Islet precursor cell (in vitro differentiated cells): ENCODE measurements around the gene FOXP2.
"Not testable (repeated sequence)": the region's sequence is repeated elsewhere in the genome, so short reads cannot be mapped to it uniquely, and the experiment has no call there.

Source experiments
- DNase-seq: peaks from one replicate; pipeline ENCODE4 v3.0.0-alpha.2; 2018

FOXP2 gene

DNA sequence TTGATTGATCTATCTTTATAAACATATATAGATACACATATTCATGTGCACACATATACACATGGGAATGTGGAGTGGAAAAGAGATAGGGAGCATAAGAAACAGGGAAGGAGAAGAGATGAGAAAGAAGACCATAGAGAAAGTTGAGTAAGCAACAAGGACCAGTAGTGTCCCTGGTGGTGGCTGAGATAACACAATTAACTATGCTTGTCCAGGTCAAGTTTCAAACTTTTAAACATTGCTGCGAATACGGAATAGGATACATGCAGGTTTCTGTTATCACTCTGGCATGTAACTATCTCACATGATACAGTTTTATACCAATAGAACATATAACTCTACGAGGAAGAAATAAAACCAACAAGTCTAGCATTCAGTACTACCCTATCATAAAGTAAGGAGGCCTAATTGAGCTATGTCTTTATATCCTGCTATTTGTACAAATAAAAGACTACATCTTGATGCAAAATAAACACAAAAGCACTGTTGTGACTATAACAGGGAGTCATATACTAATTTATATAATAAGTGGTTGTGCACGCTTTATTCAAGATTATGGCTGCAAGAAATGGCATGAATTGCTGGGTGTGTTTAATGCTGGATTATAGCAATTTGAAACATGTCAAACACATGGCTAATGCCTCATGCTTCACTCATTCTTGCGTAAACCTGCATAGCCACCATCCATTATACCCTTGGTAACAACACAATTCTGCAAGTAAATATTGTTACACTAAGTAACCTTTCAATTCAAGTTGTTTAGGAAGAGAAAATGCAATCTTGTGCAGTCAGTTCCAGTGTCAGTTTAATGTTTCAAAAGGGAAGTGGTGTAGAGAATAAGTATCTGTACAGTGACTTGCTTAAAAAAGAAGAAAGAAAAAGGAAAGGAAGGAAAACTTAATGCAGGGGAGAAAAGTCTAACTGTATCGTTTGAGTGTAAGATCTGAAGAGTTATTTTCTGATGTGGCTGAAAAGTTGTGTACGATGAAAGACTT, 8.2 kb downstream of the FOXP2 start:
- no peak for DNase-seq

DNA sequence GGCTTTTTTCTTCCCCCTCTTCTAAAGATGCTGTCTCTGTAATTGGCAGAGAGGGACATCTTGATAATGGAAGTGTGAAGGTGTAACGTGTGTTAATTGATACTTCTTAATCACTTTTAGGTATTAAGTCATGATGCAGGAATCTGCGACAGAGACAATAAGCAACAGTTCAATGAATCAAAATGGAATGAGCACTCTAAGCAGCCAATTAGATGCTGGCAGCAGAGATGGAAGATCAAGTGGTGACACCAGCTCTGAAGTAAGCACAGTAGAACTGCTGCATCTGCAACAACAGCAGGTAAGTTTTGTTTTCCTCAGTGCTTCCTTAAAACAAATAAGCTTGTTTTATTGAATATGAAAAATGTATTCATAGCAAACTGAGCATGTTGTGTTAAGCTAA, 11.8 kb downstream of the FOXP2 start:
- DNase-seq, result no peak

DNA sequence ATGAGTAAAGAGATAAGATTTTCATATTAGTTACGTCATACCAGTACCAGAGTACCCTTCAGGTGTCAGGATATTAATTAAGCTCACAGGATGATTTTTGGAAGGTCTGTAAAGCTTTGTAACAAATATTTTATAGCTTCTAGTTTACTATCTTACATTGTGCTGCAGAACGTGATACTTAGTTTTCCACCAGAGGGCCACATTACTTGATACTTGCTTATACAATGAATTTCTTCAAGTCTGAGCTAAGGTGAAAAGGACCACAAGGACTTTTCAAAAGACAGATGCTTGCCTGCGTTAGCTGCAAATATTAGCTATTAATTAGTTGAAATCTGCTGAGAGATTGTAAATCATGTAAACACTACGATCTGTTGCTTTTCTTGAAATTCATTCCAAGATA, 12.2 kb downstream of the FOXP2 start:
- DNase-seq, result no peak

DNA sequence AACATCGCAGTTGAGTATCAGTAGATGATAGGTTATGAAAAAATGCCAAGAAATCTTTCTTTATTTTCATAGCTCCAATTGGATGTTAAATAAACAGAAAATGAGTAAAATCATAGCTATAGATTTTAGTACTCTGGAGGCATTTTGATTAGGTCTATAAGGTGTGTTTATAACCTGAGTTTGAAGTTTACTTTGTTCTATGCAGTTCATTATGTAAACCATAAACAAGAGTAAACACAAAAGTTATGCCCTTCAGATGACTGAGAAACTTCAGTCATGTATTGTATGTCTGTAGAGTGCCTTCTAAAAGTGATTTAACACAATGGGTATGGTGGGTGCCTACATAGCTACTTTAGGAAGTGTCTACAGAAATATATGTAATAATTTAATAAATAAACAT, 13.6 kb downstream of the FOXP2 start:
- DNase-seq, result no peak

DNA sequence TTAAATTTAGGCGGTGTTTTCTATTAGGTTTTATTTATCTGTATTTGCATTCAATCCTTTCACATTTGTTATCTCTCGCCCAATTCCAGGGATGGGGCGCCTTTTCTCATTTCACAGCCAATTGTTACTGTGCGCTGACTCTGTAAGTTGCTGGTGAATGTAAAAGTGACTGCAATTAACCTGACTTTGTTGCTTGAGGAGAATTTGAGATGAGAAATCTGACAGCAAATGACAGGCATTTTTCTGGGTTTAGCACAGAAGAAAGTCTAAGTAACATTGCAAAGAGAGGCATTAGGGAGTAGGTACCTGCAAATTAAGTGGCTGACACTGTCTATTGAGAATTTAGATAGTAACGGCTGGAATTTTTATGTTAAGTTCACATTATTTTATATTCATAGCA, 16.6 kb downstream of the FOXP2 start:
- DNase-seq, result no peak

DNA sequence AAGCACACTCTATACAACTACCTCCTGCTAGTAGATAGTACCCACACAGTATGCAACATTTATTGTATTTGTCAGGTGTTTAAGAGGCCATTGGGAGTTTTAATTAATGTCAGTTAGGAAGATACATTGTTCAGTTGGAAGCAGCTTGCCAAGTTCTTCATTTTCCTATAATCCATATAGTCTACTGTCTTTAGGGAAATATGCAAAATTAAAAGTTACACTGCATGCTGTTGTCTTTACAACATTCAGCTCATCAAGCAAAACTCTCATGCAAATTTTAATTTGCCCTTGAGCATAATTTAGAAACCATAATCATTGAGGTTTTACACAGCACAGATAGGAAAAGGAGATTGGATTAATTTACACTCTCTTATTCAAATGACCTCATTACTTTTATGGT, 17.4 kb downstream of the FOXP2 start:
- DNase-seq, result no peak

DNA sequence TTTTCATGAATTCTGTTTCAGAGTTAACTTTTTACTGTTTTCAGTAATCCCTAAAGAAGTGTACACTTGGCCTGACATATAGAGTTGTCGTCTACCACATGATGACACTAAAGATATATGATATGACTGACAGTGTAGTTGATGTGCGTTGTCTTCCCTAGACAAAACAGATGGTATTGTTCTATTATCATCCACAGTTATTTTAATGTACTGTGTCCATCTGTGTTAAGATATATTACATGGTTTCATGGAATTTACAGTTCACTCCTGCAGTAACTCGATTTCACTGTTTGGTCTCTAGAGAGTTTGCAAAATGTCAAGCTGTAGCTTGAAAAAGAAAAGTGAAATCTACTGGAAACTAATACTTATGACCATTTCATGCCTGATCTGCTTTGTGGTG, 18.1 kb downstream of the FOXP2 start:
- no peak for DNase-seq

DNA sequence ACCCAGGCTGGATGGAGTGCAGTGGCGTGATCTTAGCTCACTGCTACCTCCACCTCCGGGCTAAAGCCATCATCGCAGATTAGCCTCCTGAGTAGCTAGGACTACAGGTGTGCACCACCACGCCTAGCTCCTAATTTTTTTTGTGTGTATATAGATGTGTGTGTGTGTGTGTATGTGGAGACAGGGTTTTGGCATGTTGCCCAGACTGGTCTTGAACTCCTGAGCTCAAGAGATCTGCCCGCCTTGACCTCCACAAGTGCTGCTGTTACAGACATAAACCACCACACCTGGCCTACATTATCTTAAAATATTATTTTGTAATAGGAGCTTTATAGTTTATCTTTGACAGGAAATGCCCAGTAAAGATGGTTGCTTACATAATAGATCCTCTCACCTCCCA, 25.0 kb downstream of the FOXP2 start:
- no peak for DNase-seq

DNA sequence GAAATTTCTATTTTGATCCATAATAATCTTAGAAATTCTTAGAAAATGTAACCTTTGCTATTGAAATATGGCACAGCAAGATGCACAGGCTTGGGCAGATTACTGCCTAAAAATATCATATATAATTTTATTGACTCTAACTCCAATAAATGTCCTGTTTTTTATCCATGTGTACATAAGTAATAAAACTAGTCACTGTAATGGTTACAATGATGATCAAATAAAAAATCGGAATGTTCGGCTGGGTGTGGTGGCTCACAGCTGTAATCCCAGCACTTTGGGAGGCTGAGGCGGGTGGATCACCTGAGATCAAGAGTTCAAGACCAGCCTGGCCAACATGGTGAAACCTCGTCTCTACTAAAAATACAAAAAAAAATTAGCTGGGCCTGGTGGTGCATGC, 26.3 kb downstream of the FOXP2 start:
- DNase-seq, result not testable (repeated sequence)

DNA sequence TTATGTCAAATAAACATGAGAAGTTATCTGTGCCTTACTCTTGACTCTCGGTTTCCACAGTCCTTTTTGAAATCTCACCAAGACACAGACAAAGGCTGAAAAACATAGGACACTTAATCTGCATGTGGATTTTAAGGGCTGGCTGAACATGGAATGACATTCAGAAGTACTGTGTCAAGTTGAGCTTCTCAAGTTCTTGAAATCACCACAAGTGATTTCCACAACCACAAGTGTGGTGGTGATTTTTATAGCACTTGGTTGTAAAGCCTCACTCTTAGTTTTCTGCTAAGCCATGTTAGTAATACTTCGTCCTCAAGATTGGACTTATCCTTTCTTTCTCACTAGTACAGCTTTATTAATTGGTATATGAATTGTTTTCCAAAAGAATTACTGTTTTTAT, 29.6 kb downstream of the FOXP2 start:
- no peak for DNase-seq

DNA sequence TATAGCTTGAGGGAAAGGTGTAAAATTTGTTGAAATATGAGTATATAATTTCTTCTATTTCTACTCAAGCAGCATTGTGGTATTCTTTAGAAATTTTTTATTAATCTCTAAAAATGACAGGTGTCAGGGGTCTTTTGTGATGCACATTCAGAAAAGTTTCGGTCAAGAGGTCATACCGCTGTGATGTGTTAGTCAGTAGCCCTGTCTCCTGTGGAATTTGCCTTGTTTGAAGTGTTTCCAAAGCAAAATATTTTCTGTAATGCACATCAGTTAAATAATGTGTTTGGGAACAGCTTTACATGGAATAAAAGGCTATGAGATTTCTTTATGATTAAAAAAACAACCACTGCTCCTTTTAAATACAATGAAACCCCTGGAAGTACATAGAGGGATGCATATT, 35.8 kb downstream of the FOXP2 start:
- DNase-seq, result no peak

DNA sequence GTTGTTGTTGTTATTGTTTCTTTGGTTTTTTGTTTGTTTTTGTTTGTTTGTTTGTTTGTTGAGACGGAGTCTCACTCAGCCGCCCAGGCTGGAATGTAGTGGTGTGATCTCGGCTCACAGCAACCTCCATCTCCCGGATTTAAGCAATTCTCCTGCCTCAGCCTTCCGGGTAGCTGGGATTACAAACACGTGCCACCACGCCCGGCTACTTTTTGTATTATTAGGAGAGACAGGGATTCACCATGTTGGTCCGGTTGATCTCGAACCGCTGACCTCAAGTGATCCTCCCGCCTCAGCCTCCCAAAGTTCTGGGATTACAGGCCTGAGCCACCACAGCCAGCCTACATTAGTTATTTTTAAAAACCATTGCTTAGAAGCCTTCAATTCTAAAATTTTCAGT, 45.0 kb downstream of the FOXP2 start:
- no peak for DNase-seq

DNA sequence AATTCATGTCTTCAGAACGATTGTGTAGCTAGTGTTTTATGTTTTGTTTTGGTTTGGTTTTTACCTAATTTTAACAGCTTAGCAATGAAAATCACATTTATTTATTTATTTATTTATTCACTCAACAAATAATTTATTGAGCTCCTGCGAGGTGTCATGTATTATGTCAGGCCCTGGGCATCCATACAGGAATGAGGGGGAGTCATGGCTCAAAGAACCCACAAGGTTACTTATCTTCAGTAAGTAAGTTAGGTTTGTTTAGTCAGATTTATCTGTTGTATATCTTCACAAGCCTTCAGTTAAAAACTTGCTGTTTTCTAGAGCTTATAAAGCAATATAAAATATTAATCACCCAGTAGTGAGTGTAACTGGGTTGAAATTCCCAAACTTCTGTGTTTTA, 45.4 kb downstream of the FOXP2 start:
- DNase-seq, result no peak

DNA sequence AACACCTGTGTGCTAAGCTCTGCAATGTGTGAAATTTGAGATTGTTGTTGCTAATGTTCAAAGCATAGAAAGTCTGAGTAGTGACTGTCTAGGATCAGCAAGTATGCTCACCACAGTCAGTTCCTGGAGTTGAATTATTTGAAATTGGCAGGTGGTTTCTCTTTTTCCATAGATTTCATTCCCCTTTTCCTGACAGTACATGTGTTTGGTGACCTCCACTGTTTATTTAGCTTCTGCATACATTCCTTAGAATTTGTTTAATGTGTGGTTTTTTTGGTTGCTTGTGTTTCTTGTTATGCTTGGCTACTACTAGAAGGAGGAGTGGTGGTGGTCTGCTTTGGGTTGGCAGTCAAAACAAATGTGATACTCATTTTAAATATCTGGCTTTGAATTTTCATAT, 52.3 kb downstream of the FOXP2 start:
- DNase-seq, result no peak

DNA sequence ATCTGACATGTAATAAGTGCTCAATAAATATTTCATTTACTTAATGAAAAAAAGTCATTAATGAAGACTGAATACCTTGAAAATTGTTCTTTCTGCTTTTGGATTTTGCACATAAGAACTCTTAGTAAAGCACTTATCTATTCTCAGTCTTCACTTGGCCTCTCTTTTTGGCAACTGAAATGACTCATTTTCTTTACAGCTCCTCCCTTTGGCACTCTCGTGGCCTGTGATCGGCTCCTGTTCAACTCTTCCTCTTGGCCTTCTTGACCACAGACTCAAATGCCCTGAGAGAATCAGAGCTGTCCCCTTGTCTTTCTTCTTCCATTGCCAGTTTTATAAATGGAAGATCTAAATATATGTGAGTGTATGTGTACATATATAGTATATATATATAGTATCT, 54.2 kb downstream of the FOXP2 start:
- DNase-seq, result no peak

DNA sequence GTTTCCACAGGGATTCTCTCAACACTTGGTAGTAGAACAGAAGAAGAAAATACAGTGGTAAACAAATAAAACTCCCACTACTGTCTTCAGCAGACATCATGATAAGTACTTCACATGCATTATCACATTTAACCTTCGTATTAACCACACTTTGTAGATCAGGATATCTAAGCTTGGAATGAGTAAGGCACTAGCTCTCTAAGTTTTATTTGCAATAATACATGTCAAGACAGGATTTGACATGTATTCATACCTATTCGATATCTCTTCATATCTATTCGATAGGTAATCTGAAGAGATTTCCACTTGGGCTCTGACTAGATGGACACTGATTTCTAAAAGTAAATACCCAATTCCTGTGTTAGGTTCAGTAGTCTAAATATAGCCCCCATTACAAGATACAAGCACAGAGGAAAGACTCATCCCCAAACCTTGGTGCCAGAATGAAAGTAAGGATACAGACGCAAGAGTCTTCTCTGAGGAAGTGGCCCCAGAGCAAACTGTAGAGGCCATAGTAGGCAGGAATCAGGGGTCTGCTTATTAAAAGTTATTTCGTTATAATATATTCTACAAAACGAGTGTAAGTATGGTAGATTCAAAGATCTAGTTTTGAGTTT, 58.4 kb downstream of the FOXP2 start:
- DNase-seq, result no peak

DNA sequence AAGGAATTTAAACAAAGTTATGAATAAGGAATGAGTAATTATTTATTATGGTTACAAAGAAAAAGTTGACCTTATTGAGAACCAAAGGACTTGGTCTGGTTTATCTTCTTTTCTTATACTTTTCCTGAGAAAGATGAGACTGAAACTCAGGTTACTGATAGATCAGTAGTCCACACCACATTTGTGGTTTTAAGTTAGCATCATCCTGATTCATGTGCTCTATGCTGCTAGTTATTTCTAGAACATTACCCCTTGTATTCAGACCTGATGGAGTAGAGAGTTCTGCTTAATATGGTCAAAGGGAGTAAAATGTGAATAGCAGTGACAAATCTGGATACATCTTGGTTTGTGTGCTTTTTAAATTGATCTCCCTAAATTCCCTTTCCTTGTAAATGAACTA, 63.8 kb downstream of the FOXP2 start:
- no peak for DNase-seq

DNA sequence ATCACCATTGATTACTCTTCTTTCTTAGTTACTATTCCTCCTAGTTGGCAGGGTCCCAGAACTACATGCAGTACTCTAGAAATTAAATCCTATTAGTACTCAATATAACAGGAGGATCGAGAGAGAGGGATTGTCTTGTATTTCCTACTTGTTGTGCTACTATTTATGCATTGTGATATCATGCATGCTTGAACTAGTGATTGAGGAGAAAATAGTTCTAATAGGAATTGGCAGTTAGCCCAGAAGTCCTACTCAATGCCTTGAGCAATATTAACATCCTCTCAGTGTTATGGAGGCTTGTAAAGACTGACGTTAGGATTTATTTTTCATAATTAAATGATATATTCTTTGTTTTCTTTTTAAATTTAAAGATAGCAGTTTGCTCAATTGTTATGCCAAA, 67.4 kb downstream of the FOXP2 start:
- no peak for DNase-seq

DNA sequence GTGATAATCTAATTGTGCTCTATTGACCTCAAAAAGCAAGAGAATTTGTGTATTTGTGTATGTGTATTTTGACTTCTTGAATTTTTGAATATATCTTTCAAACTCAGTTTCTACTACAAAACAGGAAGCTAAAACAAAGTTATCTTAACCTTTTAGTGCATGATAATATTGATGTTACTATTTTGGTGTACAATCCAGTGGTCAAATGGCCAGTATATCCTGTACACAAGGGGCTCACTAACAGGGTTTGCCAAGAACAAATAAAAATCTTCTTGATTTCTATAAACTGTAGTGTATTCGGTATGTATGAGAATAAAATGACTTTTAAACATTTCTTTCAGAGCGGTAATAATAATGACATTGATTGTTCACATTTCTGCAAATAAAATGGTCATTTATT, 69.6 kb downstream of the FOXP2 start:
- no peak for DNase-seq

DNA sequence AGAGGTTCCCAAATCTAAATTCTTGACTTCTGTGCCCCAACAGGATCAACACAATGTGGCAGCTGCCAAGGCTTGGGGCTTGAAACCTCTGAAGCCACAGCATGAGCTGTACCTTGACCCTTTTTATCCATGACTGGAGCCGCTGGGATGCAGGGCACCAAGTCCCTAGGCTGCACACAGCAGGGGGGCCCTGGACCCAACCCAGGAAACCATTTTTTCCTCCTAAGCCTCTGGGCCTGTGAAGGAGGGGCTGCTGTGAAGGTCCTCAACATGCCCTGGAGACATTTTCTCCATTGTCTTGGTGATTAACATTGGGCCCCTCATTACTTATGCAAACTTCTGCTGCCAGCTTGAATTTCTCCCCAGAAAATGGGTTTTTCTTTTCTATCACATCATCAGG, 72.6 kb downstream of the FOXP2 start:
- no peak for DNase-seq

DNA sequence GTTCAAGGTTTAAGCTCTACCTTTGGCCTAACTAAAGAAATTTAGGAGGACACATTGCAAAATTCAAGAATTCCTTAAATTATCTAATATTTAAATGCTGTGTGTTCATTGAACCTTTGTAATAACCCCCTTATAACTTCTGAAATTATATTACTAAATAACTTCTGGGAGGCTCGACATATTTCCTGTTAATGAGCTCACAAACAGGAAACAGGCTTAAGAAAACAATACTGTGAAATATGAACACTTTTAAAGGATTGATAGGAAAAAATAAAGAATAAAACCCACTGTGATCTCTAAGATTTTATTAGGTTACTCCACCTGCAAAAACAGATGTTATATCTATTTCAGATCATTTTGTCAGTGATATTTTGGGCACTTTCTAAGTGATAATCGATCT, 74.1 kb downstream of the FOXP2 start:
- no peak for DNase-seq

DNA sequence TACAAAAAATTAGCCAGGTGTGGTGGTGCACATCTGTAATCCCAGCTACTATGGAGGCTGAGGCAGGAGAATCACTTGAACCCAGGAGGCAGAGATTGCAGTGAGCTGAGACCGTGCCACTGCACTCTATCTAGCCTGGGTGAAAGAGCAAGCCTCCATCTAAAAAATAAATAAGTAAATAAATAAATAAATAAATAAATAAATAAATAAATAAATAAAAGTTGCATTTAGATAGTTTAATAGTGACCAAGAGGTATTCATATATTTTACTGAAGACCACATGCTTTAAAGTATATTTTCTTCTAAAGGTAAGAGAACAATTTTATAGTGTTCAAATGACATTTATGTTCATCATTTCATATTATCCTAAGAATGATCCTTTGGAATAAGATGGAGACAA, 82.9 kb downstream of the FOXP2 start:
- DNase-seq, result not testable (repeated sequence)

DNA sequence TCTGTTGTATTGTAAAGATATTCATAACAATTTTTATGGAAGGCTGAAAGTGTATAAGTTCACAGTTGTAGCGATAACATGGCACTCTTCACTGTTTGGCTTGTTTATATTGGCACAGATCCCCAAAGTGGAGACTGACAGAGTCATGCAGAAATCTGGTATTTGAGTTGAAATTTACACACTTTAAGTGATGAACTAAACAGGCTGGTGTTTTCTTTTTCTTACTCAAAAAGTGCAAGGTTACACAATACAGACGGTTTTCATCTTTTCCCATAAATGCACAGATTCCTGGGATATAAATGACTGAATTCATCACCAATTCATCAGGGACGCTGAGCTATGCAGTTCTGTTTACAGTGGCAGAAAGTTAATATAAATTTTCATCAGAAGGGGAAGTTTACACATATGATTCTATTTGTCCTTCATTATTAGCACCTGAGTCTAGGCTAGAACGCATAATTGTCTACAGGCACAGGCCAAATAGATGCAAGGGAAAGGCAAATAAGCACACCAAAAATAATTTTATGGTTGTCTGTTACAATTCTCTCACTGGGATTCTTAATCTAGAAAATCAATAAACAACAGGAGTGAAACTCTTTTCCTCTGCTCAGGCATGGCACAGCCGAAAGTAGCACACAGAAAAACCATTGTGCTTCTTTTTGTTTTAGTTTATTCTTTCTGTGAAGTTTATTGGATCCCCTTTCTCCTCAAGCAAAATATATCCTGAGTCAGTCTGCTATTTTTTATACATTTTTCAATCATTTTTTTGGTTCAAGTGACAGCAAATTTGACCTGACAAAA, 88.0 kb downstream of the FOXP2 start:
- DNase-seq, result no peak

DNA sequence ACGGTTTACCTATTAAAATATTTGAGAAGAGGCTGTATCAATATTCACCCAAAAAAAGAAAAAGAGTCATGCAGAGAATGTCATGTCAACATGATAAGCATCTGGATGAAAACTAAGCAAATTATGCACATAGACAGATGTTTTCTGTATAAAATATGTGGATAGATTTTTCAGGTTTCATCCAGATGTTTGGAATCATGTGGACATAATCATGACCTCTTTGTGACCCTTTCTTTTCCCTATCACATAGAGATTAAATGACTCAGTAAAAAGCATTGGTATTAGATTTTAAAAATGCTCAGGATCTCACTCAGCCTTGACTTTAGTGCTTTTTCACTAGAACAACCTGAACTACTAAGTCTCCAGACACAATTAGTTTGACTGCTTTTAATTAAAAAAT, 90.0 kb downstream of the FOXP2 start:
- DNase-seq, result no peak
